ENCODE measurements around the gene POLR2B.

POLR2B gene

DNA sequence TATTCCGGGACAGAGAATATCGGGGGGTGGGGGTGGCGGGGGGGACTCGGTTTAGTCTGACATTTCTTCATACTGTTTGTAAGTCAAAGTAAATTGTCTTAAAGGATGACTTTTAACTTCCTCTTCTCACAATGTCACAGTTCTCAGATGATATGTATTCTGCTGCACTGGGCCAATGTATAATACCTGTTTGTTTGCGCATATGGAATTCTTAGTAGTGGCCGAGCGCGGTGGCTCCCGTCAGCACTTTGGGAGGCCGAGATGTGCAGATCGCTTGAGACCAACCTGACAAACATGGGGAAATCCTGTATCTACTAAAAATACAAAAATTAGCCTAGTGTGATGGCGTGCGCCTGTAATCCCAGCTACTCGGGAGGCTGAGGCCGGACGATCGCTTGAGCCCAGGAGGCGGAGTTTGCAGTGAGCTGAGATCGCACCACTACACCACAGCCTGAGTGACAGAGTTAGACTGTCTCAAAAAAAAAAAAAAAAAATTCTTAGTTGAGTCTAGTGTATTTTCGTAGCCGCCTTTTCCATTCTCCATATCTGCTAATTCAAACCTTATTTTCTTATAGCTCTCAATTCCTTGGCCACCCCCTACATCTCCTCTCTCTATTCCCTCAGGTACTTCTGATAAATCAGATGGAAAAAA lies 851 bp downstream of the POLR2B start:
- H3K4me3 ChIP-seq (ENCODE audit: low read length) = peak overlapping the region; percentile 100
- DNase-seq (ENCODE audit: low read depth, low spot score) = peak; percentile 32

GRCh38 chr4:56981795-56982201 lies 3.1 kb downstream of the POLR2B start:
- no peak for DNase-seq (ENCODE audit: low read depth, low spot score)
- no peak overlapping the region for H3K4me3 ChIP-seq (ENCODE audit: low read length)

GRCh38 chr4:56986192-56986591 lies 7.5 kb downstream of the POLR2B start:
- no peak overlapping the region for H3K4me3 ChIP-seq (ENCODE audit: low read length)
- no peak for DNase-seq (ENCODE audit: low read depth, low spot score)

GRCh38 chr4:56986952-56987351 lies 8.3 kb downstream of the POLR2B start:
- no peak overlapping the region for H3K4me3 ChIP-seq (ENCODE audit: low read length)
- DNase-seq (ENCODE audit: low read depth, low spot score) = no peak

DNA sequence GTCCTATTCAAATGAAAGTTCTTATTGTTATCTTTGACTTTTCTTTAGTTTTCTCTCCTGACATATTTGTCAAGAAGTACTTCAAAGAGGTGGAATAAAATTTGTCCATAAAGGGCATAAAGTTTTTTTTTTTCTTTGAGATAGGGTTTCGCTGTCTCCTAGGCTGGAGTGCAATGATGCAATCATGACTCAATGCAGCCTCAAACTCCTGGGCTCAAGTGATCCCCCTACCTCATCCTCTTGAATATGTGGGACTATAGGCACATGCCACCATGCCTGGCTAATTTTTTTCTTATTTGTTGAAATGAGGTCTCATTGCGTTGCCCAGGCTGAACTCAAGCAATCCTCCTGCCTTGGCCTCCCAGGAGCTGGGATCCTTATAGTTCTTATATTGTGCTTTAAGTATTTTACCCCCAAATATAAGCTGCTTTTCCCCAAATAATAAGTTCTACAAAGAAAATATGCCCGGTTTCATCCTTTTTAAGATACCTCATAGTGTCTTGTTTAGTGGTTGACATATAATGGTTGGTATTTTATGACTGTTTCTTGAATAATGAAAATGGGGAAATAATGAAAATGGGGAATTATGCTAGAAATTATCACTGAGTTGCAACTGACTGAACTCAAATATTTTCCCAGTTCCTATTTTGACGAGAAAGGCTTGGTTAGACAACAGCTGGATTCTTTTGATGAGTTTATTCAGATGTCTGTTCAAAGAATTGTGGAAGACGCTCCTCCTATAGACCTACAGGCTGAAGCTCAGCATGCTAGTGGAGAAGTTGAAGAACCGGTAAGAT lies 11.6 kb downstream of the POLR2B start:
- no peak overlapping the region for H3K4me3 ChIP-seq (ENCODE audit: low read length)
- DNase-seq (ENCODE audit: low read depth, low spot score) = no peak

DNA sequence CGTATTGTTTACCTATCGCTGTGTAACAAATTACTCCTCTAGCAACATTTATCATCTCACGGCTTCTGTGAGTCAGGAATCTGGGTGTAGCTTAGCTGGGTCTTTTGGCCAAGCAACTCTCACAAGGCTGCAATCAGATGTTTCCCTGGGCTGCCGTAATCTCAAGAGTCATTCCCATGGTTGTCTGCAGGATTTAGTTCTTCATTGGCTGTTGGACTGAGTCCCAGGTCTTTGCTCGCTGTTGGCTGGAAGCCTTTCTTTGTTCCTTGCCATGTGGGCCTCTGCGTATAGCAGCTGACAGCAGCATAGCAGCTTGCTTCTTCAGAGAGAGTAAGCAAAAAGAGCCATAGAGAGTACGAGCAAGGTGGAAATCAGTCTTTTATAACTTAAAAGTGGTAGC lies 16.8 kb downstream of the POLR2B start:
- H3K4me3 ChIP-seq (ENCODE audit: low read length) = no peak overlapping the region
- DNase-seq (ENCODE audit: low read depth, low spot score) = no peak

DNA sequence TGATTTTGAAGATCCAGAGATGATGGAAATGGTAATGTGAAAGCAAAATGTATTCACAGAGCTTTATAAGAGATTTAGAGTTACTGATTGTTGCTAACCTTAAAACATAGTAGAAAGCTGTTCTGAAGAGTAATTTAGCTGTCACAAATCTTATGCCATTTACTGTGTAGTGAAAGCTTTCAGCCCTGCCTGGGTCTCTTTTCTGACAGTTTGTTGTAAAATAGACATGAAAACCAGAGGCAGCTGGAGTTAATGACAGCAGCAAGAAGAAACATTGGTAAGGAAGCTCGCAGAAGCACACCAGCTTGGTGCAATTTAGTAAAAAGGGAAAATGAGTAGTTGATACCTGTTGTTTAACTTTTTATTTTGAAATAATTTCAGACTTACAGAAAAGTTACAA lies 21.1 kb downstream of the POLR2B start:
- H3K4me3 ChIP-seq (ENCODE audit: low read length) = no peak overlapping the region
- DNase-seq (ENCODE audit: low read depth, low spot score) = no peak

DNA sequence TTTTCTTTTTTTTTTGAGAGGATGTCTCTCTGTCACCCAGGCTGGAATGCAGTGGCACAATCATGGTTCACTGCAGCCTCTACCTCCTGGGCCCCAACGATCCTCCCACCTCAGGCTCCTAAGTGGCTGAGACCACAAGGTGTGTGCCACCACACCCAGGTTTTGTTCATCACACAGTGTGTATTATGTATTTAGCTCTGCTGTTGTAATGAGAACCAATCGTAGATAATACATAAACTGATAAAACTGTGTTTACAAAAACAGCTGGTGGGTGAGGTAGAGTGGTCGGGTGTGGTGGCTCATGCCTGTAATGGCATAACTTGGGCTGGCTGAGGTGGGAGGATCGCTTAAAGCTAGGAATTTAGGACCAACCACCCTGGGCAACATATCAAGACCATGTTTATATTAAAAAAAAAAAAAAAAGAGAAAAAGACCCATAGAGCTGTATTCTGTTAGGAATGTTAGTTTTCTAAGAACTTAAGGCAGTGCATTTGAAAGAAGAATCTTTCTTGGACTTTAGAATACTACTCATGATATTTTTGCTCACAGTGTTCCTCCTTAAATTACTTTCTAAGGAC lies 34.9 kb downstream of the POLR2B start:
- no peak overlapping the region for H3K4me3 ChIP-seq (ENCODE audit: low read length)
- DNase-seq (ENCODE audit: low read depth, low spot score) = no peak

GRCh38 chr4:57018980-57019379 lies 40.3 kb downstream of the POLR2B start:
- no peak overlapping the region for H3K4me3 ChIP-seq (ENCODE audit: low read length)
- DNase-seq (ENCODE audit: low read depth, low spot score) = no peak

- DNase-seq (ENCODE audit: low read depth, low spot score) = no peak
- H3K4me3 ChIP-seq (ENCODE audit: low read length) = no peak overlapping the region
These were observed 41.9 kb downstream of the POLR2B start for GRCh38 chr4:57020467-57021101.

DNA sequence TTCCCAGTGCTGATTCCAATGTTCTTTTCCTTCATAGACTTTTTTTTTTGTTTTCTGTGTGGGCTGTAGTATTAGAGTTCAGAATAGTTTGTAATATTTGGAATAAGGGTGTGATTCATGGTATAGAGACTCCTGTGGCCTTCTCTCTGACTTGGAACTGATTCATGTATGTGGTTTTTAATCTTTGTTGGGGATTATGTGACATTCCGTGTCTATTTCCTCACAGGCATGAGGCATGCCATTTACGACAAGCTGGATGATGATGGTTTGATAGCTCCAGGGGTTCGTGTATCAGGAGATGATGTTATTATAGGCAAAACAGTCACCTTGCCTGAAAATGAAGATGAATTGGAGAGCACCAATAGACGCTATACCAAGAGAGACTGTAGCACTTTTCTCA lies 44.4 kb downstream of the POLR2B start:
- no peak for DNase-seq (ENCODE audit: low read depth, low spot score)
- no peak overlapping the region for H3K4me3 ChIP-seq (ENCODE audit: low read length)

- no peak for DNase-seq (ENCODE audit: low read depth, low spot score)
- H3K4me3 ChIP-seq (ENCODE audit: low read length) = no peak overlapping the region
These were observed 55.8 kb downstream of the POLR2B start for GRCh38 chr4:57034520-57034919.

GRCh38 chr4:57037982-57038604 lies 59.4 kb downstream of the POLR2B start:
- DNase-seq (ENCODE audit: low read depth, low spot score) = peak; percentile 8
- H3K4me3 ChIP-seq (ENCODE audit: low read length) = no peak overlapping the region

DNA sequence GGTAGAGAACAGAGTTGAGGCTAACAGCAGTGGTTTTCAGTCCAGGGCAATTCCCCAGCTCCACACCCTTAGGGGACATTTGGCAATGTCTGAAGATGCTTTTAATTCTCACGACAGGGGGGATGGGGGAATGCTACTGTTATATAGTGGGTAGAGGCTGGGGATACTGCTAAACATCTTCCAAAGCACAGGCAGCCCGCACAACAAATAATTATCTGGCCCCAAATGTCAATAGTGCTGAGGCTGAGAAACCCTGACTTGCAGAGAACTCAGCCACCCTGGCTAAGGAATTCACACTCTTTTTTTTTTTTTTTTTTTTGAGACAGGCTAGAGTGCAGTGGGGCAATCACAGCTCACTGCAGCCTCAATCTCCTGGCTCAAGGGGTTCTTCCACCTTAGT lies 60.6 kb downstream of the POLR2B start:
- no peak for DNase-seq (ENCODE audit: low read depth, low spot score)
- H3K4me3 ChIP-seq (ENCODE audit: low read length) = no peak overlapping the region

DNA sequence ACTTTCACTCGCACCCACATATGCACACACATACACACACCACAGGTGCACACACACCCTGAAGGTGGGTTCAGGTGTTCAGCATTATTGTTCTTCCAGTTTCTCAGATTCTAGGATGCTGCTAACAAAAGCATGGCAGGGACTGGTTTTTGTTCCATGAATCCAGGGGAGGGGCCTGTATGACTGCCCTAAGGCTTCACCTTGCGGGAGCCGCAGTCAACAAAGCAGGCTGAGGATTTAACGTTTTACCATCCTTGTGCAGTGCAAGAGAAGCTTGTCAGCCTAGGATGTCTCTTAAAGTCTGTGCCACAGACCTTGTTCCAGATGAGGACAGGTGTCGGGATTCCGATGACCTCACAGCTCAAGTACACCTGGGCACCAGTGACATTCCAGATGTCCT lies 61.8 kb downstream of the POLR2B start:
- DNase-seq (ENCODE audit: low read depth, low spot score) = no peak
- no peak overlapping the region for H3K4me3 ChIP-seq (ENCODE audit: low read length)

DNA sequence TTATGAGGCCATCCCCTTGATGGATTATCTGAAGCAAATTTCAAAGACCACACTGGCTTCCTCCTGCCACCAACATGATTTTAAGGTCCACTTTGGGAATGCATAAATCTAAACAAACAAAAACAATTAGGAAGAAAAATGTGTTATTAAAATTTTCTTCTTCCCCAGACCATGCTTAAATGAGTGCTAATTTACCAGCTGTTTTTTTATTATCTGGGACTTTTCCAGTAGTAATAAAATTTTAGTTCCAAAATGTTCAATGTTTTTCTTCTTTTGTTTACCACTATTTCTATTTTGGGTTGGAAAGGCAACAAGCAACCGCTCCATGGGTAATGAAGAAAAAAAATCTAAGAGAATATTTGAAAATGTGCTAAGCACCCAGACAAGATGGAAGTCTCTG lies 62.3 kb downstream of the POLR2B start:
- no peak for DNase-seq (ENCODE audit: low read depth, low spot score)
- H3K4me3 ChIP-seq (ENCODE audit: low read length) = no peak overlapping the region

DNA sequence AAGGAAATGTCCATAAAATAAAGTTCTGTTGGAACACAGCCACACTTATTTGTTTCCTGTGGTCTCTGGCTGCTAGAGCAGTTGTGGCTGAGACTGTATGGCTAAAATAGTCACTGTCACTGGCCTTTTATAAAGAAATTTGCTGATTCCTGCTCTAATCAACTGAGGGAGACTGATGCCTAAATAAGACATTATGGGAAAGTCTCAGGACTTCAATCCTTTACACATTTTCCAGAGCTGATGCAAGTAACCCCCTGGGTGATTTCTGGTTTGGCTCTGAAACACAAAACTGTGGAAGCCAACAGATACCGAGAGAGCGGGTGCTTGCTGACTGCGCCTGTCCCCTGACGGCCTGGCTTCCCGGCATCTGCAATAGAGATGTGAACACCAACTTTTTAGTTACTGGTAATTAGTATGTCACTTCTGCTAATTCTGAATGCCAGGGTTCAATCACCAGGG lies 64.0 kb downstream of the POLR2B start:
- no peak for DNase-seq (ENCODE audit: low read depth, low spot score)
- no peak overlapping the region for H3K4me3 ChIP-seq (ENCODE audit: low read length)

GRCh38 chr4:57043347-57044251 lies 64.9 kb downstream of the POLR2B start:
- DNase-seq (ENCODE audit: low read depth, low spot score) = no peak
- no peak overlapping the region for H3K4me3 ChIP-seq (ENCODE audit: low read length)

DNA sequence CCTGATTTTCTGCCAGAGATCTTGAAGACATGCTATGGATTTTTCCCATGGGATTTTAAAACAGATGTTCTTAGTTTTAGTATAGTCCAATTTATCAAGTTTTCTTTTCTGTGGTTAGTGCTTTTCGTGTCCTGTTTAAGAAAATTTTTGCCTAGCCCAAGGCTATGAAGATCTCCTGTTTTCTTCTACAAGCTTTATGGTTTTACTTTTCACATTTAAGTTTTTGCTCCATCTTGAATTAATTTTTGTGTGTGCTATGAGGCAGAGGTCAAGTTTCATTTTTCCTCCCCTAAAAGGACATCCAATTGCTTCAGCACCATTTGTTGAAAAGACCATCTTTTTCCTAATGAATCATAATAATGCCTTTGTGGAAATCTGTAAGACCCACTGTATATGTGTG lies 65.6 kb downstream of the POLR2B start:
- DNase-seq (ENCODE audit: low read depth, low spot score) = no peak
- no peak overlapping the region for H3K4me3 ChIP-seq (ENCODE audit: low read length)
